ENCODE results near the gene SELENOS. TPM values are rescaled to one million over a fixed set of nuclear protein-coding genes. Genes with fewer than 3 reads are reported as not detected.
A peak's percentile ranks its signal among the peaks of the same experiment; 100 is the strongest.

SELENOS gene, protein sequence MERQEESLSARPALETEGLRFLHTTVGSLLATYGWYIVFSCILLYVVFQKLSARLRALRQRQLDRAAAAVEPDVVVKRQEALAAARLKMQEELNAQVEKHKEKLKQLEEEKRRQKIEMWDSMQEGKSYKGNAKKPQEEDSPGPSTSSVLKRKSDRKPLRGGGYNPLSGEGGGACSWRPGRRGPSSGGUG
- 47.1 TPM for total RNA-seq (2013)
- polyA plus RNA-seq, result 10 to 100 TPM; 40.2 to 70.2 (median 51.6) TPM
- polyA minus RNA-seq, result 25.2 and 27.3 TPM in 2 replicates
- 21.5 to 59.1 (median 42.7) reads per million in 11 experiments for total RNA-seq

DNA sequence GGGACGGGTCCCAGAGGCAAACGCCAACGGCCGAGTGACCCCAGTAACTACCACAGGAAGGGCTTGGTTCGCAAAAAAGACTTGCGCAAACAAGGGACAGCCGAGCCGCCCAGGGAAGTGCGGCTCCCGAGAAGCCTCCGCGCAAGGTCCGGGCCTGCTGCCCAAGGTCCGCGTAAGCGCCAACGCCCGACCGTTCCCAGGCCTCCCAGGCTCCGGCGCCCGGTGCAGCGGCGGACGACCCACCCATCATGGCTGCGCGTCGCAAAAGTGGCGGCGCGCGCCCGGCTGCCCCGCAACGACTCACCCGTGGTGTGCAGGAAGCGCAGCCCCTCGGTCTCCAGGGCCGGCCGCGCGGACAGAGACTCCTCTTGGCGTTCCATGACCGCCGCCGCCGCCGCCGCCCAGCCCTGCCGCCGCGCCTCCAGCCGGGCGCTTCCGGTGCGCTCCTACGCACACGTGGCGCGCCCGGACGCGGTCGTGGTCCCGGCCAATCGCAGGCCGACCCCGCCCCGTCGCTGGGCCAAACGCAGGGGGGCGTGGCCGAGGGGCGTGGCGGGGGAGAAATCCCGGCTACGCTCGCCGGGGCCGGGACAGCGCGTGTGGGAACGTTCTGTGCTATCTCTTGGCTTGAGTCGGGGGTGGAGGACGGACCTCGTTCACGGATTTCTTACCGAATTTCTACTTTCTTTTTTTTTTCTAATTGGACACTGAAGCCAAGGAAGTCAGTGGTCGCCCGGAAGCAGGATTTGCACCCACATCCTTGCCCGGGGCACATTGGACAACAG lies at the start of gene SELENOS:
SELENOS (minus strand) TSS at position 448 of the 785 bp plus-strand sequence; CDS start at position 380, 68 bp downstream.
- TF ChIP-seq, protein P1, sequence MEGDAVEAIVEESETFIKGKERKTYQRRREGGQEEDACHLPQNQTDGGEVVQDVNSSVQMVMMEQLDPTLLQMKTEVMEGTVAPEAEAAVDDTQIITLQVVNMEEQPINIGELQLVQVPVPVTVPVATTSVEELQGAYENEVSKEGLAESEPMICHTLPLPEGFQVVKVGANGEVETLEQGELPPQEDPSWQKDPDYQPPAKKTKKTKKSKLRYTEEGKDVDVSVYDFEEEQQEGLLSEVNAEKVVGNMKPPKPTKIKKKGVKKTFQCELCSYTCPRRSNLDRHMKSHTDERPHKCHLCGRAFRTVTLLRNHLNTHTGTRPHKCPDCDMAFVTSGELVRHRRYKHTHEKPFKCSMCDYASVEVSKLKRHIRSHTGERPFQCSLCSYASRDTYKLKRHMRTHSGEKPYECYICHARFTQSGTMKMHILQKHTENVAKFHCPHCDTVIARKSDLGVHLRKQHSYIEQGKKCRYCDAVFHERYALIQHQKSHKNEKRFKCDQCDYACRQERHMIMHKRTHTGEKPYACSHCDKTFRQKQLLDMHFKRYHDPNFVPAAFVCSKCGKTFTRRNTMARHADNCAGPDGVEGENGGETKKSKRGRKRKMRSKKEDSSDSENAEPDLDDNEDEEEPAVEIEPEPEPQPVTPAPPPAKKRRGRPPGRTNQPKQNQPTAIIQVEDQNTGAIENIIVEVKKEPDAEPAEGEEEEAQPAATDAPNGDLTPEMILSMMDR (IDR thresholded peaks at IDR 0.05), result no peak
- peak within 1 kb of the TSS; percentile 96 to 98 for H3K4me3 Mint-ChIP-seq

DNA sequence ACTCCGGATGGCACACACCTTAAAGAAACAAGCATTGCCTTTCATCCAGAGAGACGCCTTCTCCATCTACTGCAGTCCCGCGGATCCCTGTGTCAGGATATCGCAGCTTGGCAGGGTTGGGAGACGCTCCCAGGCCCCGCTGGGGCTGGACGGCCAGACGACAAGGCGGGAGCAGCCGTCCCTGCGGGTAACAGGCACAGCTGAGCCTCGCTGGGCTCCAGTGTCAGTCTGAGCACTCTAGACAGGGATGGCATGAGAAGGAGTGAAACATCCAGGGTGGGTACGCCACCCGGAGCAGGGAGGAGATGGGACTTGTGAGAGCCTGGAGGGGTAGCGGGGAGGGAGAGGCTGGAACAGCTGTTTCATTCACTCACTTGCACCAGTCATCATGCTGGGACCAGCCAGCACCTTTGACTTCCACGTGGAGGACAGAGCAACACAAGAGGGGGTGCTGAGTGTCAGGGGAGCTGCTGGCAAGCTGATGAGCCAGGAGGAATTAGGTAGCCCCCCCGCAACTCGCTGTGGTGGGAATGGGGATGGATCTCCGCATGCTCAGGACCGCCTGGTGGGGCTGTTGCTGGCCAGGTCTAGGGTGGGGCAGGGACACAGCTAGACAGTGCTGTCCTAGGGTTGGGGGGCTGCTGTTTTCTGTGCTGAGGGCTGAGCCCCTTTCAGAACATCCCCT lies 49.3 kb upstream of the SELENOS start:
- TF ChIP-seq, protein P1 (IDR thresholded peaks at IDR 0.05), result no peak
- 81% methylated on average over 17 of the region's 21 CpGs for WGBS (ENCODE audit: insufficient coverage)
- Mint-ChIP-seq H3K27ac (peak overlapping the region in 1 of 7 donors; percentile 57), H3K9me3 (peaks cover 0 to 5% (median 0%) of the 10 kb centered on the region in 7 donors), H3K4me1 (peaks cover under 1% of the 10 kb centered on the region), H3K36me3 (no peaks in the 10 kb centered on the region), H3K27me3 (ENCODE audit: low read depth in 3 of 3) (peaks cover 25 to 51% (median 26%) of the 10 kb centered on the region in 3 donors), H3K4me3 (no peak overlapping the region)
- peaks cover 0 to 4% of the 10 kb centered on the region in 2 donors for H3K27me3 ChIP-seq (ENCODE audit: control insufficient read depth in 2 of 2, insufficient read depth in 2 of 2, low read length in 2 of 2)
- H3K27ac ChIP-seq (ENCODE audit: low read depth in 1 of 2, low read length in 2 of 2), result no peak overlapping the region
- H3K9me3 ChIP-seq (replicated peaks in 1 of 2; ENCODE audit: control insufficient read depth in 1 of 2, insufficient read depth in 1 of 2, low read length in 2 of 2), result no peaks in the 10 kb centered on the region
- no peaks in the 10 kb centered on the region for H3K36me3 ChIP-seq (replicated peaks in 1 of 2; ENCODE audit: control insufficient read depth in 1 of 2, insufficient read depth in 2 of 2, low read length in 2 of 2)
- H3K79me2 ChIP-seq (ENCODE audit: insufficient read depth, low read length), result no peaks in the 10 kb centered on the region
- H3K4me3 ChIP-seq (replicated peaks in 1 of 3; ENCODE audit: low read depth in 2 of 3, low read length in 3 of 3), result no peak overlapping the region
- intact Hi-C loops (cut with micrococcal nuclease), result no loop called here
- H2AFZ ChIP-seq (ENCODE audit: insufficient read depth, low read depth, low read length, poor library complexity, severe bottlenecking), result no peak overlapping the region
- H3K9ac ChIP-seq (ENCODE audit: insufficient read depth, low read length, poor library complexity, severe bottlenecking), result no peak overlapping the region
- DNase-seq, result peak in 1 of 3 donors; percentile 2
- H3K4me2 ChIP-seq (replicated peaks; ENCODE audit: extremely low read depth, low read length, poor library complexity, severe bottlenecking), result no peak overlapping the region
- no peaks in the 10 kb centered on the region for H4K20me1 ChIP-seq (ENCODE audit: insufficient read depth, low read length)
- no peaks in the 10 kb centered on the region for H3K4me1 ChIP-seq (ENCODE audit: control insufficient read depth in 1 of 2, insufficient read depth in 2 of 2, low read length in 2 of 2)

More for the DNA sequence above, at the start of gene SELENOS:
- WGBS (ENCODE audit: insufficient coverage), result under 1% methylated on average over 89 of the region's 91 CpGs
- peak within 1 kb of the TSS; percentile 88 for H3K4me2 ChIP-seq (replicated peaks; ENCODE audit: extremely low read depth, low read length, poor library complexity, severe bottlenecking)
- H3K4me1 Mint-ChIP-seq, result peaks cover 20% of the 10 kb centered on the region
- H3K4me1 ChIP-seq (ENCODE audit: control insufficient read depth in 1 of 2, insufficient read depth in 2 of 2, low read length in 2 of 2), result peaks cover 17 to 20% of the 10 kb centered on the region in 2 donors
- H3K36me3 ChIP-seq (replicated peaks in 1 of 2; ENCODE audit: control insufficient read depth in 1 of 2, insufficient read depth in 2 of 2, low read length in 2 of 2), result peaks cover 54 to 65% of the 10 kb centered on the region in 2 donors
- intact Hi-C loops (cut with micrococcal nuclease), result loop anchor here (5.0 to 10.0 kb wide), 3 partner anchors 375 to 1542 kb away; partner anchors contain the start of genes ASB7 (in 1 of the 2), LINS1 (in 1 of the 2), LYSMD4 (in 1 of the 2) and TM2D3 (in 1 of the 2)
- H3K79me2 ChIP-seq (ENCODE audit: insufficient read depth, low read length), result peaks cover 22% of the 10 kb centered on the region
- peak; percentile 84 to 88 (median 88) for DNase-seq
- no peaks in the 10 kb centered on the region for H3K9me3 ChIP-seq (replicated peaks in 1 of 2; ENCODE audit: control insufficient read depth in 1 of 2, insufficient read depth in 1 of 2, low read length in 2 of 2)
- H4K20me1 ChIP-seq (ENCODE audit: insufficient read depth, low read length), result peaks cover 5% of the 10 kb centered on the region
- H3K9me3 Mint-ChIP-seq, result peaks cover 0 to 2% (median 0%) of the 10 kb centered on the region in 7 donors
- peak within 1 kb of the TSS; percentile 96 to 98 (median 98) for H3K27ac Mint-ChIP-seq
- peaks cover 56 to 67% of the 10 kb centered on the region in 2 donors for H3K36me3 Mint-ChIP-seq
- H3K27ac ChIP-seq (ENCODE audit: low read depth in 1 of 2, low read length in 2 of 2), result peak within 1 kb of the TSS; percentile 91 to 92
- H3K27me3 Mint-ChIP-seq (ENCODE audit: low read depth in 3 of 3), result peaks cover 0 to 5% (median 0%) of the 10 kb centered on the region in 3 donors
- H2AFZ ChIP-seq (ENCODE audit: insufficient read depth, low read depth, low read length, poor library complexity, severe bottlenecking), result peak within 1 kb of the TSS; percentile 74
- no peaks in the 10 kb centered on the region for H3K27me3 ChIP-seq (ENCODE audit: control insufficient read depth in 2 of 2, insufficient read depth in 2 of 2, low read length in 2 of 2)
- peak within 1 kb of the TSS; percentile 78 to 89 (median 80) for H3K4me3 ChIP-seq (replicated peaks in 1 of 3; ENCODE audit: low read depth in 2 of 3, low read length in 3 of 3)
- peak within 1 kb of the TSS; percentile 87 for H3K9ac ChIP-seq (ENCODE audit: insufficient read depth, low read length, poor library complexity, severe bottlenecking)
